DMS79 treated with DMSO at 0.1 percent for 48 hours (cell line): ENCODE measurements around the gene MARCHF10.
A peak's percentile ranks its signal among the peaks of the same experiment; 100 is the strongest.
"Not testable (repeated sequence)": the region's sequence is repeated elsewhere in the genome, so short reads cannot be mapped to it uniquely, and the experiment has no call there.

Experiments used
- DNase-seq: peaks from one replicate; lab custom pipeline; 2025; lab: John Stamatoyannopoulos, UW

Gene MARCHF10

GRCh38 chr17:62696726-62697490 lies 111.2 kb downstream of the MARCHF10 start:
- DNase-seq = no peak

GRCh38 chr17:62696256-62696655 lies 111.9 kb downstream of the MARCHF10 start:
- no peak for DNase-seq

- not testable (repeated sequence) for DNase-seq
Observed at GRCh38 chr17:62695093-62695738, 112.9 kb downstream of the MARCHF10 start.

GRCh38 chr17:62693616-62694409 lies 114.3 kb downstream of the MARCHF10 start:
- DNase-seq = peak; percentile 19

GRCh38 chr17:62692721-62693431 lies 115.2 kb downstream of the MARCHF10 start:
- DNase-seq = no peak

GRCh38 chr17:62692159-62692651 lies 115.9 kb downstream of the MARCHF10 start:
- no peak for DNase-seq

- not testable (repeated sequence) for DNase-seq
Observed at GRCh38 chr17:62691589-62691915, 116.6 kb downstream of the MARCHF10 start.

- DNase-seq = no peak
Observed at GRCh38 chr17:62690168-62690897, 117.8 kb downstream of the MARCHF10 start.

GRCh38 chr17:62689441-62690167 lies 118.5 kb downstream of the MARCHF10 start:
- DNase-seq = no peak

- no peak for DNase-seq
Observed at GRCh38 chr17:62688398-62689160, 119.5 kb downstream of the MARCHF10 start.

GRCh38 chr17:62687997-62688396 lies 120.1 kb downstream of the MARCHF10 start:
- no peak for DNase-seq

GRCh38 chr17:62684179-62684578 lies 123.9 kb downstream of the MARCHF10 start:
- DNase-seq = no peak

GRCh38 chr17:62681939-62682381 lies 126.2 kb downstream of the MARCHF10 start:
- DNase-seq = no peak

GRCh38 chr17:62681061-62681938 lies 126.8 kb downstream of the MARCHF10 start:
- no peak for DNase-seq

- no peak for DNase-seq
Observed at GRCh38 chr17:62680541-62681052, 127.5 kb downstream of the MARCHF10 start.

GRCh38 chr17:62679866-62680377 lies 128.2 kb downstream of the MARCHF10 start:
- DNase-seq = no peak

- no peak for DNase-seq
Observed at GRCh38 chr17:62678214-62678919, 129.7 kb downstream of the MARCHF10 start.
